Neuron (in vitro differentiated cells): ENCODE results near the gene NRP2.

Source experiments
- H2AFZ ChIP-seq: one replicate; pipeline ENCODE4 v1.6.1; 2013; ENCODE audit warnings: low read depth, mild to moderate bottlenecking, inconsistent platforms, low read length, moderate library complexity
- H3K27me3 ChIP-seq: one replicate; pipeline ENCODE4 v1.6.1; 2013; ENCODE audit warnings: low read length; ENCODE audit not compliant: insufficient read depth
- H3K36me3 ChIP-seq: one replicate; pipeline ENCODE4 v1.6.1; 2013; ENCODE audit warnings: low read length; ENCODE audit not compliant: insufficient read depth
- H3K4me1 ChIP-seq: one replicate; pipeline ENCODE4 v1.6.1; 2013; ENCODE audit warnings: low read length; ENCODE audit not compliant: insufficient read depth
- H3K4me3 ChIP-seq: 2 replicates; pipeline ENCODE4 v1.5.1; 2013; ENCODE audit warnings: mild to moderate bottlenecking, low read length, moderate library complexity
- H3K9me3 ChIP-seq: one replicate; pipeline ENCODE4 v1.6.1; 2013; ENCODE audit warnings: low read length

The NRP2 gene

DNA sequence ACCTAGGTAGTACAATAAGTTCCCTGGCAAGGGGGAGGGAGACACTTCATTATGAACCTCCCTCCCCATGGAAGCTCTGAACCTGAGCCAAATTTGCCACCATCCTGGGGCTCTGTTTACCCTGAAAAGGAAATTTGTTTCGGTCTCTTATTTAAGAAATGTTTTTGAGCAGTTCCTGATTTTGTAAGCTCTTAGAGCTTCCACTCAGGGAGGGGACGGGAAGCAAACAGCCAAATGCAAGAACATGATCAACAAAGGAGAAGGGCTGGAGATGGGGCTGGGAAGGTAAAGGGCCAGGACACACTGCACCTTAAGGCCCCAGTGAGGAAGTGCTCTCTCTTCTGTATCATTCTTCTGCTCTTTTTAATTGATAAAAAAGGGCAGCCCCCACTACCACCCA lies 117.9 kb downstream of the NRP2 start:
- H2AFZ ChIP-seq, result no peak overlapping the region
- no peaks in the 10 kb centered on the region for H3K4me1 ChIP-seq
- H3K9me3 ChIP-seq, result peaks cover 4% of the 10 kb centered on the region
- no peak overlapping the region for H3K4me3 ChIP-seq
- H3K27me3 ChIP-seq, result no peaks in the 10 kb centered on the region
- H3K36me3 ChIP-seq, result peaks cover 10% of the 10 kb centered on the region

- H2AFZ ChIP-seq, result no peak overlapping the region
- no peak overlapping the region for H3K4me3 ChIP-seq
- peaks cover 4% of the 10 kb centered on the region for H3K9me3 ChIP-seq
- peaks cover 5% of the 10 kb centered on the region for H3K36me3 ChIP-seq
- peaks cover 3% of the 10 kb centered on the region for H3K4me1 ChIP-seq
- no peaks in the 10 kb centered on the region for H3K27me3 ChIP-seq
Measured at GRCh38 chr2:205800773-205801172, 118.5 kb downstream of the NRP2 start.

DNA sequence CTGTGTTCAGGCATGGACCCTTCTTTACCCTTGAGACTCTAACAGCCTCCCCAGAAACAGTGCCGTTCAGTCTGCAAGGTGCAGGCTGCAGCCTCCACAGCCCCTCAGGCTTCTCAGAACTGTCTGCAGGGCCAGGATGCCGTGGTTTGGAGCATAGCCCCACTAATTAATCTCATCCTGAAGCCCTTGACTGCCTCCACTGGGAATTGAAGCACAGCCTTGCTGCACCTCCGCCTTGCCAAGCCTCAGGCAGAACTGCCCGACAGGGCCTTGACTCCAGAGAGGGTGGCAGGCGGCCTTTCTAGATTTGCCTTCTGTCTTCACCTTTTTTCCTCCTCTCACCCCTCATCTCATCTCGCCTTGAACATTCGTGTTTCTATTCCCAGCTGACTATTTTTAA lies 119.8 kb downstream of the NRP2 start:
- H3K27me3 ChIP-seq, result no peaks in the 10 kb centered on the region
- peaks cover 4% of the 10 kb centered on the region for H3K9me3 ChIP-seq
- peaks cover 6% of the 10 kb centered on the region for H3K4me1 ChIP-seq
- no peak overlapping the region for H3K4me3 ChIP-seq
- no peak overlapping the region for H2AFZ ChIP-seq
- H3K36me3 ChIP-seq, result no peaks in the 10 kb centered on the region

DNA sequence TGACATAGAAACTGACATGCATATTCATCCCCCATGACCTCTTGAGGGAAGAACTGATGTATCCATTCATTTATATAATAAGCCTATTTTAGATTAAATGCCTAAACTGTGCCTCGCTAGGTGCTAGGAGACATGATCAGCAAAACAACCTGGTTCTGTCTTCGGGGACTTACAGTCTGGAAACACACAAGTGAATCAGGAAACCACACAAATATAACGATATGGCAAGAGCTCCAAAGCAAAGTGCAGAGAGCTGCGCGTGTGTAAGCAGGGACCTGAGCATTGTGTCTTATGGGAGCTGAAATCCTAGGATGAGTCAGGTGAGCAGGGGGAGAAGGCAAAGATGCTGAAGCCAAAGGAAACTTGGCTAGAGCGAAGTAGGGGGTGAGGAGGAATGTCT lies 120.6 kb downstream of the NRP2 start:
- Histone ChIP-seq H3K4me1 (peaks cover 6% of the 10 kb centered on the region), H2AFZ (no peak overlapping the region), H3K36me3 (no peaks in the 10 kb centered on the region), H3K4me3 (no peak overlapping the region), H3K9me3 (peaks cover 4% of the 10 kb centered on the region), H3K27me3 (no peaks in the 10 kb centered on the region)

DNA sequence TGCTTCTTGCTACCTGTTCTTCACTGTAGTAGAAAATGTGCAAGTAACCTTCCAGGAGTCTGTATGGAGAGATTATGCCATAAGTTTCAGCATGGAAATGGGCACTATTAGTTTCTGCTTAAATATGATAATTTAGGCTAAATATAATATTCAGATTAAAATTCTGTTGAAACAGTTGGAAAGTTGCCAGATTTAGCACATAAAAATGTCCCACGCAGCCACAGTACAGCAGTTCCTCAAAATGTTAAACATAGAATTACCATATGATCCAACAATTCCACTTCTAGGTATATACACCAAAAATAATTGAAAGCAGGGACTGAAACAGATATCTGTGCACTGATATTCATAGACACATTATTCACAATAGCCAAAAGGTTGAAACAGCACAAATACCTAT lies 121.2 kb downstream of the NRP2 start:
- Histone ChIP-seq H2AFZ (no peak overlapping the region), H3K9me3 (peaks cover 4% of the 10 kb centered on the region), H3K4me3 (no peak overlapping the region), H3K4me1 (peaks cover 6% of the 10 kb centered on the region), H3K27me3 (no peaks in the 10 kb centered on the region), H3K36me3 (no peaks in the 10 kb centered on the region)

GRCh38 chr2:205805136-205805535 lies 122.8 kb downstream of the NRP2 start:
- Histone ChIP-seq H3K9me3 (no peaks in the 10 kb centered on the region), H3K27me3 (peaks cover 4% of the 10 kb centered on the region), H3K36me3 (no peaks in the 10 kb centered on the region), H3K4me3 (no peak overlapping the region), H2AFZ (no peak overlapping the region), H3K4me1 (peaks cover 6% of the 10 kb centered on the region)

GRCh38 chr2:205806143-205806905 lies 124.0 kb downstream of the NRP2 start:
- Histone ChIP-seq H3K27me3 (peaks cover 4% of the 10 kb centered on the region), H2AFZ (no peak overlapping the region), H3K4me1 (peaks cover 6% of the 10 kb centered on the region), H3K4me3 (no peak overlapping the region), H3K36me3 (no peaks in the 10 kb centered on the region), H3K9me3 (no peaks in the 10 kb centered on the region)

DNA sequence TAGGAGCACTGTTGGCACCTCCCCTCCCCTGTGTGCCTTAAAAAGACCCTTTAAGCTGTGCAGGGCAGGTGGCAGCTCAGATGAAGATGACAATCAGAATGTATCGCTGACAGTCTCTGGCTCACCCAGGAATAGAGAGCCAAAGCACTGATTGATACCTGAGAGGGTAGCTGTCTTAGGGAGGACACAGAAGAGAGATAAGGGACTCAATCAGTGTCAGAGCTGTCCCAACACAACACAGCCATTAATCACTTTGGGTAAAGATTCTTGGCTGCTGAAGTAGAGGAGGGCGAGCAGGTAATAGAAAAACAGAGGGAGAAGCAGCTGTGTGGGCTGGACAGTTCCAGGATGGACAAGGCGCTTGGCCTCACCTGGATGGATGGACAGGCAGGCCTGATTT lies 124.9 kb downstream of the NRP2 start:
- no peak overlapping the region for H2AFZ ChIP-seq
- H3K4me3 ChIP-seq, result no peak overlapping the region
- peaks cover 4% of the 10 kb centered on the region for H3K27me3 ChIP-seq
- no peaks in the 10 kb centered on the region for H3K9me3 ChIP-seq
- no peaks in the 10 kb centered on the region for H3K36me3 ChIP-seq
- H3K4me1 ChIP-seq, result peaks cover 6% of the 10 kb centered on the region

DNA sequence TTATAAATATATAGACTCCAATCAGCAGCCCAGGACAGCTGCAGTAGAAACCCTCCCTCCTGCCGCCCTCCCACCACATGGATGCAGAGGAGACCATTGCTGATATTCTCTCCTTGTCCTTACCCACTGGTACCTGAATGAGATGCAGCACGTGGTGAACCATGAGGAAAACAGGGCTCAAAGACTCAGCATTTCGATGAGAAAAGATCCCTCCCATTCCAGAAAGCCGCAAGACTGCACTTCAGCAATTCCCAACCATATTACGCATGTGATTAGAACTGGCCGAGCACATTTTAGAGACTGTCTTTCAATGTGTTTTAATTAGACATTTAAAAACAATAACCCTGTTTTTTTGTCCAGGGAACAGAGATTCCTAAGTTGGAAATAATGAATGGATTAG lies 125.5 kb downstream of the NRP2 start:
- Histone ChIP-seq H3K36me3 (no peaks in the 10 kb centered on the region), H3K9me3 (no peaks in the 10 kb centered on the region), H3K27me3 (peaks cover 4% of the 10 kb centered on the region), H3K4me1 (peaks cover 6% of the 10 kb centered on the region), H3K4me3 (no peak overlapping the region), H2AFZ (no peak overlapping the region)

DNA sequence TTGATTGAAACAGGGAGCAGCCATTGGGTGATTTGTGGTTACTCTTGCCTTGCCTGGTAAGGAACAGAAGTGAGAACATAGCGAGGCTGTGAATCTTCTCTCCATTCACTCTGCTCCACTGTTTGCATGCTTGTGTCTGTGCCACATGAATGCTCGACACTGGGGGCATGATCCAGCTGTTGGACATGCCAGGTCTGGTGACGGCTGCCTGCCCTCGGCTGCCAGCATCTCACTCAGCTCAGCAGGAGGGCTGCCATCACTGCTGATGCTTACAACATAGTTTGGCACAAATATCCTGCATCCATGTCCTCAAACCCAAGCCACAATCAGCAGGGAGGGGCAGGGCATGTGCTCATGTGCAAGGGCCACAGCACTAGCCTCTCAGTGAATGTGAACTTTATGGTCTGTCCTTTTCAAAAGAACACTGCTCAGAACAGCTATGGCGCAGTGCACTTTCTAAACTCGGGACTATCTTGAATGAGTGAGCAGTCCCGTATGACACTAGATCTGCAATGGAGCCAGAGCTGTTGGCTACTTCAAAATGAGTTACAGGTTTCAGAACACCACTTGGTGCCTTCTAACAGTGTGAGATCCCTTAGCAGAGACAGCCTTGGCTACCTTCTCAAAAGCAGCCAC lies 126.3 kb downstream of the NRP2 start:
- Histone ChIP-seq H3K4me3 (no peak overlapping the region), H2AFZ (no peak overlapping the region), H3K27me3 (peaks cover 4% of the 10 kb centered on the region), H3K9me3 (no peaks in the 10 kb centered on the region), H3K36me3 (no peaks in the 10 kb centered on the region), H3K4me1 (peaks cover 6% of the 10 kb centered on the region)

DNA sequence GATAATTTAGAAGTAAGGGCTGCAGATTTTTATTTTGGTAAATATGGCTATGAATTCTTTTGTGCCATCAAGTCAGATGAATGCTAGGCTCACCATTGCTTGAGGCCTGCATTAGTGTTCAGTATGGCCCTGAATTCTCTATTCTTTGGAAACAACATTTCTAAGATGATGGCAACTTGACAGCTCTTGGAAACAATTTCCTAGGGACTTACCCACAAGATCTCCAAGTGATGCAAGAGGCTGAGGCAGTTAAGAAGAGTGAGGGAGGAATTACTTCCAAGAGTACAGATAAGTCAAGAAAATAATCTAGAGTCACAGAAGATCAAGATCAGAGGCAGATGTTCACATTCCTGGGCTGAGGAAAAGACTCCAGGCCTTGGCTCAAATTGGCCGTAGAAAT lies 129.1 kb downstream of the NRP2 start:
- H2AFZ ChIP-seq, result no peak overlapping the region

GRCh38 chr2:205814039-205814364 lies 131.7 kb downstream of the NRP2 start:
- Histone ChIP-seq H3K36me3 (no peaks in the 10 kb centered on the region), H3K4me3 (no peak overlapping the region), H3K27me3 (peaks cover 2% of the 10 kb centered on the region), H2AFZ (no peak overlapping the region), H3K9me3 (peaks cover 2% of the 10 kb centered on the region), H3K4me1 (no peaks in the 10 kb centered on the region)

More for the DNA sequence above, 129.1 kb downstream of the NRP2 start:
- Histone ChIP-seq H3K4me1 (no peaks in the 10 kb centered on the region), H3K4me3 (no peak overlapping the region), H3K9me3 (peaks cover 2% of the 10 kb centered on the region), H3K36me3 (no peaks in the 10 kb centered on the region), H3K27me3 (peaks cover 4% of the 10 kb centered on the region)

- no peaks in the 10 kb centered on the region for H3K4me1 ChIP-seq
- no peaks in the 10 kb centered on the region for H3K36me3 ChIP-seq
- no peak overlapping the region for H2AFZ ChIP-seq
- H3K9me3 ChIP-seq, result peaks cover 2% of the 10 kb centered on the region
- H3K27me3 ChIP-seq, result no peaks in the 10 kb centered on the region
- no peak overlapping the region for H3K4me3 ChIP-seq
Measured at GRCh38 chr2:205815673-205816072, 133.4 kb downstream of the NRP2 start.

GRCh38 chr2:205816268-205816667 lies 134.0 kb downstream of the NRP2 start:
- peaks cover 2% of the 10 kb centered on the region for H3K9me3 ChIP-seq
- H2AFZ ChIP-seq, result no peak overlapping the region
- H3K36me3 ChIP-seq, result no peaks in the 10 kb centered on the region
- no peaks in the 10 kb centered on the region for H3K4me1 ChIP-seq
- no peak overlapping the region for H3K4me3 ChIP-seq
- no peaks in the 10 kb centered on the region for H3K27me3 ChIP-seq
